HG03575 (cell line): ENCODE results near the gene CRIP2.

Source experiments
- ATAC-seq: cut with Tn5 transposase; IDR thresholded peaks from one replicate; pipeline ENCODE4 v1.9.1; 2021; ENCODE audit not compliant: unreplicated experiment, insufficient number of reproducible peaks, low FRiP score; ENCODE audit errors: extremely low read depth

Gene CRIP2

GRCh38 chr14:105472486-105472991 is 2.1 kb upstream of the CRIP2 start:
- ATAC-seq, result no peak

- no peak for ATAC-seq
These were observed 1.5 kb upstream of the CRIP2 start for GRCh38 chr14:105473033-105473676.

GRCh38 chr14:105473677-105474482 is 741 bp upstream of the CRIP2 start:
- no peak for ATAC-seq

GRCh38 chr14:105475269-105476096 is 862 bp downstream of the CRIP2 start:
- no peak for ATAC-seq

- ATAC-seq, result no peak
These were observed 1.6 kb downstream of the CRIP2 start for GRCh38 chr14:105476097-105476830.

GRCh38 chr14:105476831-105477659 is 2.4 kb downstream of the CRIP2 start:
- ATAC-seq, result no peak

- no peak for ATAC-seq
These were observed 3.2 kb downstream of the CRIP2 start for GRCh38 chr14:105477660-105478397.

GRCh38 chr14:105478398-105479251 is 4.0 kb downstream of the CRIP2 start:
- no peak for ATAC-seq

- no peak for ATAC-seq
These were observed 5.0 kb downstream of the CRIP2 start for GRCh38 chr14:105479431-105480158.

- ATAC-seq, result no peak
These were observed 5.7 kb downstream of the CRIP2 start for GRCh38 chr14:105480199-105480746.

GRCh38 chr14:105480807-105481801 is 6.5 kb downstream of the CRIP2 start:
- ATAC-seq, result no peak

GRCh38 chr14:105481886-105482457 is 7.4 kb downstream of the CRIP2 start:
- ATAC-seq, result peak; percentile 33

GRCh38 chr14:105482486-105483110 is 8.0 kb downstream of the CRIP2 start:
- no peak for ATAC-seq
